ENCODE measurements around the gene STX16.
A peak's percentile ranks its signal among the peaks of the same experiment; 100 is the strongest.

STX16 gene

DNA sequence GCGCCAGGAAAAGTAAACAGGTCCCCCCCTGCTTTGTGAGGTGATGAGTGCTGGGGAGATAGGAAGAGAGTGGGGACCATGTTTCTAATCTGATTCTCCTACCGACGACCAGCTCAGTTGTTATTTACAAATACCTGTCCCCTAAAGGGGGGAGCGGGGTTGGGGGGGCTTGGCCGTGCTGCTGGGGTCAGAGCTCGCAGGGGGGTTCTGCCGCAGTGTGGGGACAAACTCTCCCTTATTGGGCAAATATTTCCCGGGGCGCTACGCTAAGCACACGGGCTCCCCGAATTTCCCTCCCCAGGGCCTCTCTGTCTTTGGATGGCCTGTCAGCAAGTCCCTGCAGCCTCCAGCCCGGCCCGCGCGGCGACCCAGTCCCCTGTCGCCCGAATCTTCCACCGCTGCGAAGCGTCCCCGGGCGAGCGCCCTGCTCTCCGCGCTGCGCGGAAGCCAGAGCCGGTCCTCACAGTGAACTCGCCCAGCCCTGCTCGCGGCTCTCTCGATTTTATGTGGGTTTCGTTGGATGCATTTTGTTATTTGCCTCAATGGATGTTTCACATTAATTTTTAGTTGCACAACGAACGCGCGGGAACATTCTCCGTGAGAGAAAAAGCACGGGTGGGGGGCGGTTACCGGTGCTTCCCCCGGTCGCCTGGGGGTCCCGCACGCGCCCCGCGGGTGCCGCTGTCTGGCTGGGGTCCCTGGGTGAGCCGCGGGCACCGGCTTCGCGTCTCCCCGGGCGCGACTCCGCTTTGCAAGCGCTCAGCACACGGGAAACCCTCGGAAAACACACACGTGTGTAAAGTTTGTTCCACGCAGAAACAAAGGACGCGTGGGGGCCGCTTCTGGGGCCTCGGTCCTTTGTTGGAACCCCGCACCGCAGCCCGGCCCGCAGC is 1.5 kb upstream of the STX16 start:
- DNase-seq (ENCODE audit: insufficient read length, low spot score) = no peak
- FAIRE-seq = no peak
- TF ChIP-seq POLR2A (IDR thresholded peaks at IDR 0.05; ENCODE audit: low read depth, low read length) = no peak

DNA sequence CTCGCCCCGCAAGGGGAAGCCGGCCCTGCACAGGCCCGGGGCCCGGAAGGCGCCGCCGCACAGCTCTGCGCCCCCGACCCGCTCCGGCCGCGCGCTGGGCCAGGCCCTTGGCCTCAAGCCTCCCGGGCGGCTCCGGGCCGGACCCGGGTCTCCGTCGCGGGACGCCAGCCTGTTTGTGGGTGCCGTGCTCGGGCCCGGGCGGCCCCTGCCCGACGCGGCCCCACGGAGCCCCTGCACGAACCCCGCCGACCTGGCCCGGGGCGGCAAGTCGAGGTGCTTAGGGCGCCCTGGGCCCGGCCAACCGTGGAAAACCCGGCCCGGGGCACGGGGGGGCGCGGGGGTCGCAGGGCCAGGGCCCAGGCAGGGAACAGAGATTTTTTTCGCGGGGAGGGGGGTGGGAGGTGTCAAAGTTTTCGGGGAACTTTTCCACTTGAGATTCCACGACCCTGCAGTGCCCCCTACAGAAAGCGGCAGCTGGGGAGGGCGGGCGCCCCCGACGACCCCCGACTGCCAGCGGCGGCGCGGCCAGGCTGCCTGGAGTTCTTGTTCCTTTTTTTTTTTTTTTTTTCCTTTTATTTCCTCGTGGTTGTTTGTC is 805 bp upstream of the STX16 start:
- no peak for TF ChIP-seq POLR2A (IDR thresholded peaks at IDR 0.05; ENCODE audit: low read depth, low read length)
- DNase-seq (ENCODE audit: insufficient read length, low spot score) (no peak), FAIRE-seq (no peak)

DNA sequence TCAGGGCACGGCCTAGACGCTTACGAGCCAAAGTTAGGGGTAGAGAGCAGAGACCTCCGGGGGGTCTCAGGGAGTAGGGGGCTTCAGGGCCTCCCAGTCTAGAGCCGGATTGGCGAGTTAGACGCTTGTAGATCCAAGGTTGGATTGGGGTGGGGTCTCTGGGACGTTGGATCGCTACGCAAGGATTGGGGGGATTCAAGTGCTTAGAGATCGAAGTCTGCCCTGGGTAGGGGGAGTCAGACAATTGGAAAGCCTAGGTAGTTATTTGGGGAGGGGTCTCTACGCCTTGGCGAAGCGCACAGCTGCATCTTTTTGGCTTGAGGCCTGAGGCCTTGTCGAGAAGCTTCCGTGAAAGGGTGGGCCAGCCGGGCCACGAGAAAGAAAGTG is 469 bp downstream of the STX16 start:
- no peak; the same call in 1 of the 2 replicates for TF ChIP-seq POLR2A (IDR thresholded peaks at IDR 0.05; ENCODE audit: low read depth, low read length)
- no peak for FAIRE-seq
- DNase-seq (ENCODE audit: insufficient read length, low spot score) = no peak

DNA sequence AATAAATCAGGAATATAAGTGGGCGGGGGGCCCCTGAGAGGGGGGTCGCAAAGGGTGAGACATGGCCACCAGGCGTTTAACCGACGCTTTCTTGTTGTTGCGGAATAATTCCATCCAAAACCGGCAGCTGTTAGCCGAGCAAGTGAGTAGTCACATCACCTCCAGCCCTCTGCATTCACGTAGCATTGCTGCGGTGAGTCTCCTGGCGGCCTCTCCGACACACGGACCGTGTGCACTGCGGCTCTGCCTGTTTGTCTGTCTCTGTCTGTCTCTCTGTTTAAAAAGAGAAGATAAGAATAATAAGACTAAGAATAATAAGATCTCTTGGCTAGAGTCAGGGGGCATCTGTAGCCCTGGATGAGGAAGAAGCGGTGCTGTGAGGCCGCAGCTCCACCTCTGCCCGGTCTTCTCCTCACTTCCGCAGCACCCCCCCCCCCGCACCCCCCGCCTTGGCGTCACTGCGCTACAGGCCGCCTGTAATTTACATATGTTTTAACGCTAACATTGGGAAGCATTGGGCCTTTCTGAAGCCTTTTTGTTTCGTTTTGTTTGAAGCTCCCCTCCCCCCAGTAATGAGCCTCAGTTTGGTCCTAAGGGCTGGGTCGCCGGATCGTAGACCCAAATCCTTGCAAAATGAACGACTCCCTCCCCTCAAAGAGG is 993 bp downstream of the STX16 start:
- DNase-seq (ENCODE audit: insufficient read length, low spot score) (peak; percentile 95), FAIRE-seq (no peak)
- TF ChIP-seq POLR2A (IDR thresholded peaks at IDR 0.05; ENCODE audit: low read depth, low read length) = 0 out of 2 replicates have a peak, but pooled peaks have one; percentile 2

DNA sequence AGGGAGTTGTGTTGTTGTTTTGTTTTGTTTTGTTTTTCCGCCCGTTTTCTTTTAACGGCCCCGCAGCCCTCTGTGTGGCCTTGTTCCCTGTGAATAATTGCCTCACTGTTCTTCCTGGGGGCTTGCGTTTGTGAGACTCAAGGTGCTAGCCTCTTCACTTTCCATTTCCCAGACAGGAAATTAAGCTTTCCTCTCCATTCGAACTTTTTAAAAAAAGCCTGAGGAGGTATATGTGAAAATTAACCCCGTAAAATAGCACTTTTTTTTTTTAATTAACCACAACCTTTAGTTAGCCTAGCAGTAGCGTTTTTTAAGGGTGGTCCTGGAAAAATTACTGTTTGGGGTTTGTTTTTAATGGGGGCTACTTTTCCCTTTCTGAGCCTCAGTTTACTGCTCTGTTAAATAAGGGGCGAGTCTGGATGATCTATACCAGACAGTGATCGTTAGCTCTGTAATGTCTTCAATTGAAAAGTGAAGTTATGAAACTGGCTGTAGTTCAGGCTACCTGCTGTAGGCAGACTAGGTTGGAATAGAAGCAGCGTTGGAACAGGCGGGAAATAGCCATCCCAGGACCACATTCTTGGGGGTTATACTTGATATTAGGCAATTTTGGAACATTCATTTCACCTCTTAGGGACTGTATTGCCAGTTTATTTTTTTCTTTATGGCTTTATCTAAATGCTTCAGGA is 1.7 kb downstream of the STX16 start:
- FAIRE-seq (no peak), DNase-seq (ENCODE audit: insufficient read length, low spot score) (no peak)
- 0 out of 2 replicates have a peak, but pooled peaks have one; percentile 4 for TF ChIP-seq POLR2A (IDR thresholded peaks at IDR 0.05; ENCODE audit: low read depth, low read length)

DNA sequence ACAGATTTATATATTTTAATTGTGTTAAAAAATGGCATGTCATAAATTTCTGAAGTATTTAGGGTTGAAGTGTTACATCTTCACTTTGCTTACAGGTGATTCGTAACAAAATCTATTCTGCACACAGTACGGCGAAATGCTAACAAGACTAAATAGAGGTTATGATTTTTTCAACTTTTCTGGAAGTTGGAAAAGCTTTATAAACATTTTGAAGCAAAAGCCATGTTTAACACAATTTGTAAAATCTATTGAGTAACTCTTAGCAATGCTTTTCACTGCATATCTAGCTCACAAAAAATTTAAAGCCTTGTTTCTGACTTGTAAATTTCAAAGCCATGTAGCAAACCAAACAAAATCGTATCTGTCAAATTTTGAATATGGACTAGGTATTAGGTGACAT is 3.3 kb downstream of the STX16 start:
- no peak for TF ChIP-seq POLR2A (IDR thresholded peaks at IDR 0.05; ENCODE audit: low read depth, low read length)
- DNase-seq (ENCODE audit: insufficient read length, low spot score) (no peak), FAIRE-seq (no peak)

DNA sequence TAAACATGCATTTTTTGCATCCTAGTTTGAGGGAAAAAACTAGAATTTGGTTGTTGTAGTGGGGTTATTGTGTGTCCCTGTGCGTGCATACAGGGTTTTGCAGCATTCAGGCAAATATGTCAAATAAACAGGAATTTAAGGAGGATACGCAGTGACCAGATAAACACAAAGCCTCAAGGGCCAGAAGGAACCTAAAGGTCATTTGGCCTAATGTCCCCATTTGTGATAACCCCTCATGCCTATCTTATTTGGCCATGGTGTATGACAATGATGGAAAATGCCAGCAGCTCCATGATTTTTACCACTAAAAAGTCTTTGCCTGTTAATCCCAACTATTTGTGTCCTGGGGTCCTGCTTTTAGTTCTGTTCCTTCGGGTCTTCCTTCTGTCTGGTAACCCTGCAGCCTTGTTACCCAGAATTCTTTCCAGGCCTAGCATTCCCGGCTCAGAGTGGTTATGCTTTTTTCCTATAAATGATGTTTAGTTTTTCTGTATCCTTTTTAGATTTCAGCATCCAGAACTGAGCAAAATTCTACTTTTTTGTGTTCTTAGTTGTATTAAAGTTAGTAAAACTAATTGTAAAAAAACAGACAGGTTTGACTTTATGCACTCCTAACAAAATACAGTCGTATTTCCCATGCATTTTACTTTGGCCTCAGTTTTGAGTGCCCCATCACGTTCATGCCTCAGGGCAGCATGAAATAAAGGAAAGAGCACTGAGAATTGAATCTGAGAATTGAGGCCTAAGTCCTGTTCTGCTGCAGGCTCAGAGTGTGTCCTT is 4.4 kb downstream of the STX16 start:
- DNase-seq (ENCODE audit: insufficient read length, low spot score) (no peak), FAIRE-seq (no peak)
- no peak for TF ChIP-seq POLR2A (IDR thresholded peaks at IDR 0.05; ENCODE audit: low read depth, low read length)

DNA sequence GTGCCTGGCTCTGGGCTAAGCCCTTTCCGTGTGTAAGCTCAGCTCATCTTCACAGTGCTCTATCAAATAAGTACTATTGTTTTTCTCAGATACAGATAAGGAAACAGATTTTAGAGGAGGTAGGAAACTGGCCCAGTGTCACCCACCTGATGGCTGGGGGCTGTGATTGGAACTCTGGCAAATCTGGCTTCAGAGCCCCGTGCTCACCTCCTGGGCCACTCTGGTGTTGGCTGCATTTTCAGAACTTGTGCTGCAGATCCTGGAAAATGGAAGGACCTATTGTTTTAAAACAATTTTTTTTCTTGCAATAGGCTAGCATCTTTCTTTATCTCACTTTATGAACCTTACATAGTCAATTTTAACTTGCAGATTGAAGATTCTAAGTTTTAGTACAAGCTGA is 5.7 kb downstream of the STX16 start:
- FAIRE-seq (no peak), DNase-seq (ENCODE audit: insufficient read length, low spot score) (no peak)
- TF ChIP-seq POLR2A (IDR thresholded peaks at IDR 0.05; ENCODE audit: low read depth, low read length) = no peak

DNA sequence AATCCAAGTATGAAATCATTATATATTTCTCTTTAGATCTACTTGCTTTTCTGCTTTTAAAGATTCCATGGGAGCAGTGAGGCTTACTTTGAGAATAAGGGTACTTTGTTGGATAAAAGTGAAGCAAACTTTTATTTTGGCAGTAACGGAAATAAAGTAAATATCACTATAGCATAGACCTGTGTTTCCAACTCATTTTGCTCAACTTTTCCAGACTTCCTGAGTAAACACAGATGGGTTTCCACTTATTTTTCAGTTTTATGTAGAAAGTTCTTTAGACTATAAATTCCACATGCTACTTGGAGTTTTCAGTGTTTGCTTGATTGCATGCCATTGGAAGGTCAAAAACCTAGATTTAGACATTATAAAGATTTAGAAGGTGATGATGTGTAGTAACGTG is 6.2 kb downstream of the STX16 start:
- DNase-seq (ENCODE audit: insufficient read length, low spot score) = no peak
- TF ChIP-seq POLR2A (IDR thresholded peaks at IDR 0.05; ENCODE audit: low read depth, low read length) = no peak
- no peak for FAIRE-seq

DNA sequence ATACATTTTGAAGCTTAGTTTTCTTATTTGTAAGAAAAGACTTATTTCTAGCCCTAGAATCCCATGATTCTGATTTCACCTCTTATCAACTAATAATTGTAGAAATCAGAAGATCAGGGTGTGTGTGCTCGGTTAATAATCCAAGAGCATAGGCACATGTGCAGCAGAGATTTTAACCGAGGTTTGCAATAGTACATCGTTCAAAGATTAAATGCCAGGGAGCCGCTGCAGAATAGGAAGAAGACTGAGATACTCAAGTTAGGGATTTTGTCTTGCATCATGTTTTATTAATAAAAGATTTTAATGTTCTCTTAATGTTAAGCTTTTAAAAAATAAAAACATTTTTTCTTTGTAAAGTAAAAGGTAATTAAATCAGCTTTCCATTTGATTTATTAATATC is 6.9 kb downstream of the STX16 start:
- TF ChIP-seq POLR2A (IDR thresholded peaks at IDR 0.05; ENCODE audit: low read depth, low read length) = no peak
- FAIRE-seq (no peak), DNase-seq (ENCODE audit: insufficient read length, low spot score) (no peak)

DNA sequence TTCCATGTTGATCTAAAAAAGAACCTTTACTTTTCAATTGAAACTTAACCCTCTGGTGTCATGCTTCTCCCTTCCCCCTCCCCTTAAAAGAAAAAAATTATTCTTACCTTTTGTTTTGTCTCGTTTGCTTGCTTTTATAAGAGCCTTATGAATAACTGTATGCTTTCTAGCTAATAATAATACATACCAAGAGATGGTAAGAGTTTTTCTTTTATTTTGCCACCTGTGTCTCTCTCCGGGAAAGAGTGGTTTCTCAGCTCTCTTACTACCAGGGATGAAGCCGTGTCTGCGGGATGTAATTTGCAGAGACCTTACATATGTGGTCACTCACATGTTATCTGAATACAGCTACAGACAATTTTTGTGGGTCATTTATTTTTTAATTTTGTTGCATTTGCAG is 7.7 kb downstream of the STX16 start:
- DNase-seq (ENCODE audit: insufficient read length, low spot score) = no peak
- no peak for TF ChIP-seq POLR2A (IDR thresholded peaks at IDR 0.05; ENCODE audit: low read depth, low read length)
- FAIRE-seq = no peak

DNA sequence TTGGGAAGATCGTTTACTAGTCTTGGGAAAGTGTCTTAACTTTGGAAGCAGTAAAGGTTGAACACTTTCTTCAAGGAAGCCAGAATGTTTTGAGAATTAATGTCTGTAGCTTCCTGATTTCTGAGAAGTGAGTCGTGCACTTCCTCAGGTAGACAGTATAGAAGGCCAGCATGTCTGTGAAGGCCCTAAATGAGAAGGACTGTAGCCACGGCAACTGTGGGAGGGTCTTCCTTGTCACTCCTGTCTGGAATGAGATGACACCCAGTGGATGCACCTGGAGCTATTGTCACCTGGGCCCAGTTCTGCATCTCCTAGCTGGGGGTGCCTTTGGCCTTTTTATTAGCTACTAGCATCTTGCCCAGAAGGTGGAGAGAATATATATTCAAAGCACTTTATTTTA is 8.8 kb downstream of the STX16 start:
- no peak for TF ChIP-seq POLR2A (IDR thresholded peaks at IDR 0.05; ENCODE audit: low read depth, low read length)

DNA sequence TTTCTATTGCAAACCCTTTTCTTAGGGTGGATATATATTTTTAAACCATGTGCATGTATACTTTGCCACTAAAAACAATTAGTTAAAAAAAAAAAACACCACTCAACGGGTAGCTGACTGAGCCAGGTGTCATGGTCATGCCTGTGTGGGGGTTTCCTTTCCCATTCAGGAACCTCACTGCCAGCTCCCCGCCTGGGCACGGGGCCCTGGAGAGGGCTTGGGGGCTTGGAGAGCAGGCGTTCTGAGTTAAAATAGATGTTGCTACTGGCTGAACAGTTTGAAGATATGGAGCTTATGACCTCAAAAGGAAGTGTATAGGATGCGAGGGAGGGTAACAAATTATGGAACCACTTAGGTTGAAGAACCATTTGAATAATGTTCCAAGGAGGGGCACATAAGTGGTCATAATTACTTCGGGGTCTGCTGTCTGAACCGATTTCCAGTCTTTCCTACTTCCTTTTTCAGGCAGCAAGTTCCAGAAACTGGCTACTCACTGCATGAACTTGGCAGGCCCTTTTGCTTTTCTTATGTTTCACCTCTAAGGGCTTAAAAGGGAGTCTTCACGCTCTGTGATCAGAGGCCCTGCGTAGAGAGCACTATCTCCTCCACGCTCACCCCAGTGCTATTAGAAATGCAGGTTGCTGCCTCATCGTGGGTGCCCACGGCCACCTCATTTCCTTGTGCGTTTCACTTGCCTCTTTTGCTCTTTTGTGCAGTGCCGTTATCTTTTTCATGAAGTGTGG is 9.9 kb downstream of the STX16 start:
- FAIRE-seq = no peak
- DNase-seq (ENCODE audit: insufficient read length, low spot score) = no peak
- no peak for TF ChIP-seq POLR2A (IDR thresholded peaks at IDR 0.05; ENCODE audit: low read depth, low read length)

More for the DNA sequence above, 8.8 kb downstream of the STX16 start:
- FAIRE-seq (no peak), DNase-seq (ENCODE audit: insufficient read length, low spot score) (no peak)

Data from H54 (cell line).